Activated naive CD8-positive, alpha-beta T cell treated with anti-CD3 and anti-CD28 coated beads for 36 hours (primary cell): ENCODE measurements around the gene SSBP3. TPM values are rescaled to one million over a fixed set of nuclear protein-coding genes. Genes with fewer than 3 reads are reported as not detected.
A peak's percentile ranks its signal among the peaks of the same experiment; 100 is the strongest.

Source experiments
- DNase-seq: peaks from one replicate; pipeline ENCODE4 v3.0.0; 2021
- H3K27ac Mint-ChIP-seq: one replicate; pipeline ENCODE4 v1.8.0; 2022; ENCODE audit warnings: mild to moderate bottlenecking, moderate library complexity, mixed read lengths
- H3K27me3 Mint-ChIP-seq: one replicate; pipeline ENCODE4 v1.8.0; 2022; ENCODE audit warnings: mild to moderate bottlenecking, mixed read lengths
- H3K36me3 Mint-ChIP-seq: one replicate; pipeline ENCODE4 v1.8.0; 2021; ENCODE audit warnings: mild to moderate bottlenecking, mixed read lengths
- H3K4me1 Mint-ChIP-seq: one replicate; pipeline ENCODE4 v1.8.0; 2021; ENCODE audit warnings: mixed read lengths
- H3K4me3 Mint-ChIP-seq: one replicate; pipeline ENCODE4 v1.8.0; 2022; ENCODE audit warnings: mild to moderate bottlenecking, moderate library complexity, mixed read lengths
- H3K9me3 Mint-ChIP-seq: one replicate; pipeline ENCODE4 v1.8.0; 2022; ENCODE audit warnings: mixed read lengths
- total RNA-seq, 2 experiments: library from RNA; stranded (reverse); gene quantifications; one replicate each; pipeline ENCODE4 v1.2.3, GENCODE V29; 2021

SSBP3 gene
- total RNA-seq, 2 experiments from 2014 or later, result 62.8 to 65.4 TPM

GRCh38 chr1:54404263-54404662 lies 1.9 kb downstream of the SSBP3 start:
- no peaks in the 10 kb centered on the region for H3K27me3 Mint-ChIP-seq
- peaks cover 74% of the 10 kb centered on the region for H3K4me1 Mint-ChIP-seq
- H3K27ac Mint-ChIP-seq, result peak overlapping the region; percentile 60
- H3K9me3 Mint-ChIP-seq, result peaks cover 2% of the 10 kb centered on the region
- H3K36me3 Mint-ChIP-seq, result peaks cover 53% of the 10 kb centered on the region
- peak overlapping the region; percentile 79 for H3K4me3 Mint-ChIP-seq
- DNase-seq, result no peak

GRCh38 chr1:54403808-54404261 lies 2.4 kb downstream of the SSBP3 start:
- peak; percentile 26 for DNase-seq
- peaks cover 57% of the 10 kb centered on the region for H3K36me3 Mint-ChIP-seq
- H3K9me3 Mint-ChIP-seq, result peaks cover 2% of the 10 kb centered on the region

DNA sequence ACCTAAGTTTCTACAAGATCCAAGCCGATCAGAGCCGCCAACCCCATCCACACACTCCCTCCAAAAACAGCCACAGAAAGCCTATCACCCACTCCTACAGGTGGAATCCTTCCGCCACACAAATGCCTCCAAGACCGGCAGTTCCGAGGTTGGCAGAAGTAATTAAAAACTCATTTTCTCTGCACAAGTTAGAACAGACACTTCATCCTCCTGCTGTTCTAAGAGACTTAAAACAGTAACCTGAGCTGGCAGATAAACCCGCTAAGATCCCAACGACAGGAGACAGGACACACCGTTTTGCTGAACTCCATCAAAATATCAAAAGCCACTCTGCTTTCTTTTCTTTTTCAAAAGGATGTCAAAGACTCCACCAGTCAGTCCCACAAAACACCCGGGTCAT lies 2.8 kb downstream of the SSBP3 start:
- Mint-ChIP-seq H3K36me3 (peaks cover 61% of the 10 kb centered on the region), H3K9me3 (peaks cover 4% of the 10 kb centered on the region), H3K4me1 (peaks cover 73% of the 10 kb centered on the region), H3K4me3 (peak overlapping the region; percentile 79), H3K27me3 (no peaks in the 10 kb centered on the region), H3K27ac (peak overlapping the region; percentile 60)
- DNase-seq, result no peak

More at GRCh38 chr1:54403808-54404261, 2.4 kb downstream of the SSBP3 start:
- H3K4me3 Mint-ChIP-seq, result peak overlapping the region; percentile 79
- H3K27me3 Mint-ChIP-seq, result no peaks in the 10 kb centered on the region
- peaks cover 74% of the 10 kb centered on the region for H3K4me1 Mint-ChIP-seq
- peak overlapping the region; percentile 60 for H3K27ac Mint-ChIP-seq

DNA sequence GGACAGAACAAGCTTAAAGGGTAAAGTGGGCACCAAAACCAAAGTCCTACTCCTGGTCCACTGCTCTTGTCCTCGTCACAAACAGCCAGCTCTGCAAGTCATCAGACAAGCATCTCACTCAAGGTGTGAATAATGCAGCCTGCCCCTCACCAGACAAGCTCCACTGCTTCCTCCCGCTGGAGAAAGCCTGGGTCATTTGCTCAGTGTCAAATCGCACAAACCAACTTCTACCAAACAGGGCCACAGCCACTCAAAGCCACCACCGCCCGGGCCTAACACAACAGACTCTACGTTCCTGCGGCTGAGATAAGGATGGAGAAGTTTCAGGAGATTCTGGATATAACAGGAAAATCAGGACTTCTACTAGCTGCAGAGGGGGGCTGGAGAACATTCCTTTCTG lies 3.3 kb downstream of the SSBP3 start:
- Mint-ChIP-seq H3K27ac (no peak overlapping the region), H3K27me3 (no peaks in the 10 kb centered on the region), H3K36me3 (peaks cover 66% of the 10 kb centered on the region), H3K4me3 (peak overlapping the region; percentile 79), H3K9me3 (peaks cover 4% of the 10 kb centered on the region), H3K4me1 (peaks cover 73% of the 10 kb centered on the region)
- no peak for DNase-seq

GRCh38 chr1:54401799-54402198 lies 4.4 kb downstream of the SSBP3 start:
- DNase-seq, result no peak
- H3K4me3 Mint-ChIP-seq, result no peak overlapping the region
- H3K36me3 Mint-ChIP-seq, result peaks cover 72% of the 10 kb centered on the region
- peaks cover 69% of the 10 kb centered on the region for H3K4me1 Mint-ChIP-seq
- no peaks in the 10 kb centered on the region for H3K27me3 Mint-ChIP-seq
- peaks cover 4% of the 10 kb centered on the region for H3K9me3 Mint-ChIP-seq
- no peak overlapping the region for H3K27ac Mint-ChIP-seq

- Mint-ChIP-seq H3K27ac (peak overlapping the region; percentile 85), H3K27me3 (no peaks in the 10 kb centered on the region)
- peak; percentile 48 for DNase-seq
Measured at GRCh38 chr1:54400329-54400728, 5.9 kb downstream of the SSBP3 start.

GRCh38 chr1:54399765-54400164 lies 6.4 kb downstream of the SSBP3 start:
- peak overlapping the region; percentile 85 for H3K27ac Mint-ChIP-seq
- H3K36me3 Mint-ChIP-seq, result peaks cover 82% of the 10 kb centered on the region
- DNase-seq, result no peak
- H3K4me1 Mint-ChIP-seq, result peaks cover 74% of the 10 kb centered on the region
- H3K27me3 Mint-ChIP-seq, result no peaks in the 10 kb centered on the region
- peaks cover 4% of the 10 kb centered on the region for H3K9me3 Mint-ChIP-seq
- no peak overlapping the region for H3K4me3 Mint-ChIP-seq

More at GRCh38 chr1:54400329-54400728, 5.9 kb downstream of the SSBP3 start:
- Mint-ChIP-seq H3K9me3 (peaks cover 4% of the 10 kb centered on the region), H3K4me1 (peaks cover 73% of the 10 kb centered on the region), H3K4me3 (peak overlapping the region; percentile 7), H3K36me3 (peaks cover 78% of the 10 kb centered on the region)

DNA sequence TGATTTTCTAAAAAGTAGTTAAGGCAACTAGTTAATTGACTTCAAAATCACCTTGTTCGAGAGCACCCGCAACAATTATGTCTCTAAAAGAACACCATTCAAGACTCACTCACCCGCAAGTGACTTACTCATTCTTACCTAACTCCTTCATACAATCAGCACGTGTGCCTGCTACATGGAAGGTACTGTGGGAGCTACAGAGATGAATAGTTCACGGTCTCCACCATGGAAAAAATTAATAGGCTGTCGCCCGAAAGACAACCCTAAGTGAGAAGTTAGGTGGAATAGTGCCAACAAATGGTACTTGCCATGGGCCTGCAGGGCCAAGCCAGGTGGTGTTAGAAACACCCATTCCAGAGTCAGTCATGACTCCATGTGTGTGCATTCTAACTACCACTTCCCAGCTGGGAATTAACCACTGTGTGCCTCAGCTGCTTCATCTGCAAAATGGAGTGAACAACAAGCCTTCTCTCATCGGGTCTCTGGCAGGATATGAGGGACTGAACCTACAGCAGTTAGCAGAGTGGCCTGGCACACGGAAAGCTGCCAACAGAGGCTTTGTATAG lies 7.1 kb downstream of the SSBP3 start:
- peak; percentile 36 for DNase-seq
- Mint-ChIP-seq H3K27me3 (no peaks in the 10 kb centered on the region), H3K36me3 (peaks cover 75% of the 10 kb centered on the region), H3K4me3 (no peak overlapping the region), H3K27ac (peak overlapping the region; percentile 85), H3K4me1 (peaks cover 67% of the 10 kb centered on the region), H3K9me3 (peaks cover 4% of the 10 kb centered on the region)

GRCh38 chr1:54397980-54398379 lies 8.2 kb downstream of the SSBP3 start:
- Mint-ChIP-seq H3K9me3 (peaks cover 4% of the 10 kb centered on the region), H3K27ac (no peak overlapping the region), H3K4me3 (no peak overlapping the region), H3K36me3 (peaks cover 66% of the 10 kb centered on the region), H3K4me1 (peaks cover 61% of the 10 kb centered on the region), H3K27me3 (no peaks in the 10 kb centered on the region)
- DNase-seq, result no peak

DNA sequence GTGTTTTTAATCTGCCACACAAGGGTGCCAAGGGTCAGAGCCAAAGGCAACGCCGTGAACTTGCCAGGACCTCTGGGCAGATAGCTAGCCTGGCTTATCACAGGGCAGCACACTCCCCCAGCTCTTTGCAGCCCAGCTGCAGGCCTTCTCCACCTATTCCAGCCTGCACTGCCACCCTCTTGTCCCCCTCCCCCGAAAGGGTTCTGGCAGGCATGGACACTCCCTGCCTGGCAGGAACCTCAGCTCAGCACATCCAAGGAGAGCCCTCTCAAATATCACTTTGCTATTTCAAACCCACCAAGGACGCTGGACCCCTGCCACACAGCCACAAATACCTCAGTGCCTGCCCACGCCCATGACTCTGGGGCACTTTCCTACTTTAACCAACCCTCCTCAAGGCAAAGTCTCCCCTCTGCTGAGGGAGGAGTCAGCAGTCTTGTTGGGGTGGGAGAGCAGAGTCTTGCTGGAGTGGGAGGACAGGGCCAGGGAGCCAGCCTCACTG lies 9.1 kb downstream of the SSBP3 start:
- H3K36me3 Mint-ChIP-seq, result peaks cover 64% of the 10 kb centered on the region
- peaks cover 57% of the 10 kb centered on the region for H3K4me1 Mint-ChIP-seq
- H3K27ac Mint-ChIP-seq, result no peak overlapping the region
- no peaks in the 10 kb centered on the region for H3K27me3 Mint-ChIP-seq
- no peak for DNase-seq
- no peak overlapping the region for H3K4me3 Mint-ChIP-seq
- H3K9me3 Mint-ChIP-seq, result peaks cover 4% of the 10 kb centered on the region

GRCh38 chr1:54396261-54396933 lies 9.8 kb downstream of the SSBP3 start:
- H3K4me1 Mint-ChIP-seq, result peaks cover 54% of the 10 kb centered on the region
- H3K27ac Mint-ChIP-seq, result no peak overlapping the region
- peaks cover 4% of the 10 kb centered on the region for H3K9me3 Mint-ChIP-seq
- H3K27me3 Mint-ChIP-seq, result no peaks in the 10 kb centered on the region
- H3K36me3 Mint-ChIP-seq, result peaks cover 57% of the 10 kb centered on the region
- H3K4me3 Mint-ChIP-seq, result no peak overlapping the region
- no peak for DNase-seq

DNA sequence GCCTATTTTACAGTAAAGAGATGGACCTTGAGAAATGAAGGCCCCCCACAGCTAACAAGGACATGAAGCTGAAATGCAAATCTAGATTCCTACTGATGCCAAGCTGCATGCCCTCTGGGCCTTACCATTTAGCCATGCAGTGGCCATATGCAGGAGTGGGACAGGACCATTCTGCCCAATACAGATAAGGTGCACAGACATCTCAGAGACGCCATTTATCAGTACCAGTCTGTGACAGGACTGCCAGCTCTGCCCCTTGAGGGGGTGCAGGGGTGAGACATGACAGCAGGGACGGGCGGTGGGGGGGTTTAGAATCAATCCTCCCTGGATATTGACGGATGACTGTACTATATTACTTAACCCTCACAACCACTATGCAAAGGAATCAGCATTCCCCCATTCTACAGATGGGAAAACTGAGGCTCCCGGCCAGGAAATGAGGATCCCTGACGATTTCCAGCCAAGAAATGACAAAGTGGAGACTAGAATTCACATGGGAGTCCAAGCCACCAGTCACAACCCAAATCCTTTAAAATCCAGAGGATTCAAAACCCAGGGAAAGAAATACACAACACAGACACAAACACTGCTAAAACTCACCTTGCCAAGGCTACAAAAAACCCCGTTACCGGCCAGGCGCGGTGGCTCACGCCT lies 10.8 kb downstream of the SSBP3 start:
- Mint-ChIP-seq H3K36me3 (peaks cover 47% of the 10 kb centered on the region), H3K27ac (no peak overlapping the region), H3K4me1 (peaks cover 48% of the 10 kb centered on the region), H3K27me3 (no peaks in the 10 kb centered on the region), H3K9me3 (peaks cover 4% of the 10 kb centered on the region), H3K4me3 (no peak overlapping the region)
- no peak for DNase-seq

- peaks cover 37% of the 10 kb centered on the region for H3K4me1 Mint-ChIP-seq
- H3K27ac Mint-ChIP-seq, result no peak overlapping the region
- no peaks in the 10 kb centered on the region for H3K27me3 Mint-ChIP-seq
- peaks cover 2% of the 10 kb centered on the region for H3K9me3 Mint-ChIP-seq
- peaks cover 35% of the 10 kb centered on the region for H3K36me3 Mint-ChIP-seq
- DNase-seq, result no peak
- no peak overlapping the region for H3K4me3 Mint-ChIP-seq
Measured at GRCh38 chr1:54394104-54394503, 12.1 kb downstream of the SSBP3 start.

DNA sequence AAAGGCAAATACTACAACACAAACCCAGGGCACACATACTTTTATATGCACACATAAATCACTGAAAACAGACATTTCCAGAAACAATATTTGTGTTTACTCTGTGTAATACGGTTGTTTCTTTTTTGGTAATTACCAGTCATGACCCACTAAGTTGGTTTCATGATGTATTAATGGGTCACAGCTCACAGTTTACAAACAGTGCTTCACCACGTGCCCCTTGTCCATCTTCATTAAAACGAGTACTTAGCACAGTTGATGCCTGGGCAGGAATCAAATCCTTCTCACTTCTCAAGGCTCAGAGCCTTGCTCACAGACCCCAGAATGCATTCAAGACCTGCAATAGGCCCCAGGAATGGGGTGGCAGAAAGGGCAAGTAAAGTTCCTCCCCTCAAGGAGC lies 13.8 kb downstream of the SSBP3 start:
- Mint-ChIP-seq H3K36me3 (peaks cover 22% of the 10 kb centered on the region), H3K9me3 (no peaks in the 10 kb centered on the region), H3K4me1 (peaks cover 35% of the 10 kb centered on the region), H3K27me3 (no peaks in the 10 kb centered on the region), H3K4me3 (no peak overlapping the region), H3K27ac (no peak overlapping the region)
- DNase-seq, result no peak

GRCh38 chr1:54391450-54392209 lies 14.6 kb downstream of the SSBP3 start:
- DNase-seq, result no peak
- no peaks in the 10 kb centered on the region for H3K27me3 Mint-ChIP-seq
- no peak overlapping the region for H3K27ac Mint-ChIP-seq
- no peaks in the 10 kb centered on the region for H3K9me3 Mint-ChIP-seq
- H3K36me3 Mint-ChIP-seq, result peaks cover 20% of the 10 kb centered on the region
- peak overlapping the region; percentile 34 for H3K4me3 Mint-ChIP-seq
- H3K4me1 Mint-ChIP-seq, result peaks cover 39% of the 10 kb centered on the region
